Measurements from ENCODE around the gene CYSTM1. TPM values are rescaled to one million over a fixed set of nuclear protein-coding genes. Genes with fewer than 3 reads are reported as not detected.

The CYSTM1 gene
- total RNA-seq, 1 experiment from 2014 or later: 27.2 TPM

DNA sequence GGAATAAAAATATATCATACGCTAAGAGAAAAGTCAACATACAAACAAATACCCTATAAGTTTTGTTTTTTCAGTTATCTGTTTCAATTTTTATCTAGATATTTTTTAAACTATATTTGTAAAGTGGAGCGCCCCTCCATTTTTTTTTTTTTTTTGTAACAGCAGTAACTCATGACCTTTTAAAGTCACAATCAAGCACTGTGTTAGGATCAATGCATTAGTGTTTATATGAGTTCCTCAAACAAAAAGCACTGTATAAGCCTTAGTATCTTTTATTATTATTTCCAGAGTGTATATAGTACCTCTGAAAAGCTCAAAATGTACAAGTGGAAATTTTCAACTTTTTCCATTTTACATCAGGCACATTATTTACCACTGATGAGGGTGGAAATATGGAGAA is 107.3 kb downstream of the CYSTM1 start:
- Histone ChIP-seq H3K9me2 (ENCODE audit: insufficient read depth) (no peaks in the 10 kb centered on the region), H3K27me3 (ENCODE audit: insufficient read depth, low read depth) (no peaks in the 10 kb centered on the region), H3F3A (ENCODE audit: insufficient read depth, low read depth) (peaks cover 5% of the 10 kb centered on the region; the same call in 1 of the 2 replicates), H3K4me3 (no peak overlapping the region), H4K20me1 (ENCODE audit: insufficient read depth) (no peaks in the 10 kb centered on the region), H3K36me3 (ENCODE audit: low read depth) (peaks cover 17% of the 10 kb centered on the region), H3K4me2 (no peak overlapping the region), H3K4me1 (replicated peaks; ENCODE audit: insufficient read depth) (no peaks in the 10 kb centered on the region; the same call in 1 of the 2 replicates), H3K9me3 (ENCODE audit: insufficient read depth, low read depth) (no peaks in the 10 kb centered on the region; the same call in 1 of the 2 replicates), H3K27ac (0 out of 2 replicates have a peak overlapping the region, but pooled peaks have one; percentile 12), H3K79me2 (ENCODE audit: low read depth) (peaks cover 50% of the 10 kb centered on the region), H2AFZ (no peak overlapping the region)
- ChIA-PET POLR2A (ENCODE audit: unreplicated experiment) (no interaction called here), CTCF (no interaction called here)
- intact Hi-C loops (cut with micrococcal nuclease; ENCODE audit: unreplicated experiment): no loop called here
- DNase-seq: no peak
- TF ChIP-seq CTCF (conservative IDR thresholded peaks at IDR 0.05): no peak
- no peak for TF ChIP-seq EZH2 (IDR thresholded peaks at IDR 0.05; ENCODE audit: low read depth)
- no TSS peak for BruUV-seq (replicated peaks)

DNA sequence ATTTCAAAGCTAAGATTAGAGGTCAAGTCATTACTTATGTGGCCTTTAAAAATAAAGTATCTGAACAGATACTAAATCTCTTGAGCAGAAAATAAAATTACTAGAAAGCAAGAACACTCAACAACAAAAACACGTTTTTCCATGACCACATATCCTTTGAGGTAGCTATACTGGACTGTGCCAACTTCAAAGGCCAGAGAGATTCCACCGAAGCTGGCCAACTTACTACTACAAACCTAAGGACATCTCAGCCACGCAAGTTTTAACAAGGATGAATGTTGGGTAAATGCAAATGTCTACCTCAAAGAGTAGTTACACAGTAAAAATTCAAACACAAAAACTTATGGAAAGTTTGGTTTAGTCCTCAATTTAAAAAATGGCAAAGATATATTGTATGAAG is 109.0 kb downstream of the CYSTM1 start:
- POLR2A ChIA-PET (ENCODE audit: unreplicated experiment): no interaction called here
- Histone ChIP-seq H3K4me2 (no peak overlapping the region), H2AFZ (no peak overlapping the region), H3K27me3 (ENCODE audit: insufficient read depth, low read depth) (no peaks in the 10 kb centered on the region), H3K9me2 (ENCODE audit: insufficient read depth) (no peaks in the 10 kb centered on the region), H3K36me3 (ENCODE audit: low read depth) (peaks cover 8% of the 10 kb centered on the region; the same call in 1 of the 2 replicates), H3K27ac (no peak overlapping the region), H3K4me1 (replicated peaks; ENCODE audit: insufficient read depth) (no peaks in the 10 kb centered on the region; the same call in 1 of the 2 replicates), H3K9me3 (ENCODE audit: insufficient read depth, low read depth) (no peaks in the 10 kb centered on the region), H3F3A (ENCODE audit: insufficient read depth, low read depth) (peaks cover 5% of the 10 kb centered on the region), H3K79me2 (ENCODE audit: low read depth) (peaks cover 60% of the 10 kb centered on the region), H3K4me3 (no peak overlapping the region), H4K20me1 (ENCODE audit: insufficient read depth) (no peaks in the 10 kb centered on the region)
- no TSS peak for BruUV-seq (replicated peaks)
- intact Hi-C loops (cut with micrococcal nuclease; ENCODE audit: unreplicated experiment): no loop called here
- CTCF ChIA-PET: no interaction called here
- no peak for DNase-seq
- TF ChIP-seq CTCF (conservative IDR thresholded peaks at IDR 0.05): no peak
- TF ChIP-seq EZH2 (IDR thresholded peaks at IDR 0.05; ENCODE audit: low read depth): no peak

DNA sequence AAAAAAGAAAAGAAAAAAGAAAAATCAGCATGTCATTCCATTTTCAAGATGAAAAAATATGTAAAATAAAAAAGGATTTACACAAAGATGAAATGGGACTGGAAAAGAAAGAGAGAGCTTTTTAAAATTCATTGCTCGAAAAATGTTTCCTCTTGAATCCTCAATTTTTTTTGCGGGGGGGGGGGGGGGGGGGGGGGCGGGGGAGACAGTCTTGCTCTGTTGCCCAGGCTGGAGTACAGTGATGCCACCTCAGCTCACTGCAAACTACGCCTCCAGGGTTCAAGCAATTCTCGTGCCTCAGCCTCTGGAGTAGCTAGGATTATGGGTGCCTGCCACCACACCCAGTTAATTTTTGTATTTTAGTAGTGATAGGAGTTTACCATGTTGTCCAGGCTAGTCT is 111.4 kb downstream of the CYSTM1 start:
- TF ChIP-seq EZH2 (IDR thresholded peaks at IDR 0.05; ENCODE audit: low read depth) (no peak), CTCF (conservative IDR thresholded peaks at IDR 0.05) (no peak)
- intact Hi-C loops (cut with micrococcal nuclease; ENCODE audit: unreplicated experiment): no loop called here
- Histone ChIP-seq H3K27me3 (ENCODE audit: insufficient read depth, low read depth) (no peaks in the 10 kb centered on the region), H3F3A (ENCODE audit: insufficient read depth, low read depth) (no peaks in the 10 kb centered on the region; the same call in 1 of the 2 replicates), H3K79me2 (ENCODE audit: low read depth) (peaks cover 84% of the 10 kb centered on the region), H3K9me2 (ENCODE audit: insufficient read depth) (no peaks in the 10 kb centered on the region), H3K27ac (0 out of 2 replicates have a peak overlapping the region, but pooled peaks have one; percentile 14), H2AFZ (no peak overlapping the region), H3K4me3 (no peak overlapping the region), H3K4me2 (no peak overlapping the region), H3K4me1 (replicated peaks; ENCODE audit: insufficient read depth) (no peaks in the 10 kb centered on the region; the same call in 1 of the 2 replicates), H3K36me3 (ENCODE audit: low read depth) (0 out of 2 replicates have a peak, but pooled peaks cover 17% of the 10 kb centered on the region), H4K20me1 (ENCODE audit: insufficient read depth) (no peaks in the 10 kb centered on the region), H3K9me3 (ENCODE audit: insufficient read depth, low read depth) (no peaks in the 10 kb centered on the region)
- no TSS peak for BruUV-seq (replicated peaks)
- POLR2A ChIA-PET (ENCODE audit: unreplicated experiment): no interaction called here
- CTCF ChIA-PET: no interaction called here
- no peak for DNase-seq
